Calu3 (cell line): Measurements from ENCODE around the gene ERCC1. TPM values are rescaled to one million over a fixed set of nuclear protein-coding genes. Genes with fewer than 3 reads are reported as not detected.

Experiments used
- BruUV-seq: library from RNA; stranded (reverse); fragments of 400-500 nt; replicated peaks from 2 replicates; lab custom pipeline; 2021; lab: Mats Ljungman, UMichigan
- CTCF ChIA-PET: fragments of 300-600 bp; sonication (Branson Sonifier 250); formaldehyde crosslinking; loops from one replicate; lab custom pipeline; 2022; ENCODE audit warnings: antibody characterized with exemption; lab: Charles Lee
- DNase-seq: peaks from one replicate; pipeline ENCODE4 v3.0.0; 2022
- H3K27ac Mint-ChIP-seq: one replicate; pipeline ENCODE4 v1.8.0; 2022; ENCODE audit warnings: mixed read lengths; ENCODE audit not compliant: unreplicated experiment
- H3K27me3 Mint-ChIP-seq: one replicate; pipeline ENCODE4 v1.8.0; 2022; ENCODE audit warnings: mixed read lengths; ENCODE audit not compliant: unreplicated experiment
- H3K36me3 Mint-ChIP-seq: one replicate; pipeline ENCODE4 v1.8.0; 2022; ENCODE audit warnings: mild to moderate bottlenecking, moderate library complexity, mixed read lengths; ENCODE audit not compliant: insufficient read depth, unreplicated experiment
- H3K4me1 Mint-ChIP-seq: one replicate; pipeline ENCODE4 v1.8.0; 2022; ENCODE audit warnings: mild to moderate bottlenecking, low read depth, mixed read lengths; ENCODE audit not compliant: unreplicated experiment
- H3K4me3 Mint-ChIP-seq: one replicate; pipeline ENCODE4 v1.8.0; 2022; ENCODE audit warnings: mild to moderate bottlenecking, low read depth, moderate library complexity, mixed read lengths; ENCODE audit not compliant: unreplicated experiment
- H3K9me3 Mint-ChIP-seq: one replicate; pipeline ENCODE4 v1.8.0; 2022; ENCODE audit warnings: low read depth, mixed read lengths; ENCODE audit not compliant: unreplicated experiment
- intact Hi-C: fragments of 100-400 bp; cut with micrococcal nuclease; formaldehyde crosslinking; loops from one replicate; pipeline ENCODE4 v1.10.0; 2022; ENCODE audit not compliant: unreplicated experiment
- total RNA-seq: library from RNA; stranded (reverse); gene quantifications from 2 replicates; pipeline ENCODE4 v1.2.3, GENCODE V29; 2022
- TF ChIP-seq, protein P1 (sequence below): fragments of 200-600 bp; IDR thresholded peaks from one replicate; pipeline ENCODE4 v1.8.0; 2022; ENCODE audit warnings: antibody characterized with exemption; ENCODE audit not compliant: unreplicated experiment

ERCC1 gene
- total RNA-seq, 1 experiment from 2014 or later: 55.7 TPM

DNA sequence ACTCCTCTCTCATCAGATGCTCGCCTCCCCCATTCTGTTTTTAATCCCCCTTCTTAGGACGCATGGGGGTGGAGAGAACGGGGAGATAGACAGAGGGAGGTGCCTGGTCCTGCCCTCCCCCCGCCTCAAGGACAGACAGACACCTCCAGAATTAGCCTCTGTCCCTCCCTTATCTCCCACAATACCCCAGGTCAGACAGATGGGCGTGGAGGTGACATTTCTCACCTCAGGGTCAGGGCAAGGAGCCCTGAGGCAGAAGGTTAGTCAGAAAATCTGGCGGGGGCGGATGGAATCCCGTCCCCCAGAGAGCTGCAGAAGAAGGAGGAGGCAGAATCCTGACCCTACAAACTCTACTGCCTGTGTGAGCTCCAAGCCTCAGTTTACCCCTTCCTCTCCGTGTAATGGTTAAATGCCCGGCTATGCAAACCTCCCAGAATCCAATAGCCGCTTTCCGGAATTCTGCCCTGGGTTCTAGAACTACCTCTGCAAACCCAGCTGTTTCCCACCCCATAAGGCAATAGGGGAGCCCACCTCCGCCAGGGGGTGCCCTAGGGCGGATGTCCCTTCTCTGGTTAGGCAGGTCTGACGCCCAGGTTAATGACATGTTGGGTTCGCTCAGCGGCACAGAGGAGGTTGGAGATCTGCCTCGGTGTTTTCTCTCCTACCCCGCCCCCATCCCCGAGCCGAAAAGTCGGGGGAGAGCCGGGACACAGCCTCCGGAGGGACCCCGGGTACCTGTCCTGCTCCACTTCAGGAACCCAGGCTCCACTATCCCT, 19.7 kb downstream of the ERCC1 start:
- DNase-seq: peak; percentile 97
- CTCF ChIA-PET: interaction anchor here (0.6 to 3.7 kb wide), 10 partner anchors 10 to 226 kb away, joined by 3 to 55 read pairs (median 7); partner anchors contain the start of genes BLOC1S3, ERCC1 and TRAPPC6A
- Mint-ChIP-seq H3K36me3 (peaks cover 78% of the 10 kb centered on the region), H3K9me3 (no peaks in the 10 kb centered on the region), H3K4me3 (peak overlapping the region; percentile 92), H3K27me3 (no peaks in the 10 kb centered on the region), H3K4me1 (peaks cover 26% of the 10 kb centered on the region), H3K27ac (peak overlapping the region; percentile 89)
- no TSS peak for BruUV-seq
- TF ChIP-seq, protein P1, sequence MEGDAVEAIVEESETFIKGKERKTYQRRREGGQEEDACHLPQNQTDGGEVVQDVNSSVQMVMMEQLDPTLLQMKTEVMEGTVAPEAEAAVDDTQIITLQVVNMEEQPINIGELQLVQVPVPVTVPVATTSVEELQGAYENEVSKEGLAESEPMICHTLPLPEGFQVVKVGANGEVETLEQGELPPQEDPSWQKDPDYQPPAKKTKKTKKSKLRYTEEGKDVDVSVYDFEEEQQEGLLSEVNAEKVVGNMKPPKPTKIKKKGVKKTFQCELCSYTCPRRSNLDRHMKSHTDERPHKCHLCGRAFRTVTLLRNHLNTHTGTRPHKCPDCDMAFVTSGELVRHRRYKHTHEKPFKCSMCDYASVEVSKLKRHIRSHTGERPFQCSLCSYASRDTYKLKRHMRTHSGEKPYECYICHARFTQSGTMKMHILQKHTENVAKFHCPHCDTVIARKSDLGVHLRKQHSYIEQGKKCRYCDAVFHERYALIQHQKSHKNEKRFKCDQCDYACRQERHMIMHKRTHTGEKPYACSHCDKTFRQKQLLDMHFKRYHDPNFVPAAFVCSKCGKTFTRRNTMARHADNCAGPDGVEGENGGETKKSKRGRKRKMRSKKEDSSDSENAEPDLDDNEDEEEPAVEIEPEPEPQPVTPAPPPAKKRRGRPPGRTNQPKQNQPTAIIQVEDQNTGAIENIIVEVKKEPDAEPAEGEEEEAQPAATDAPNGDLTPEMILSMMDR: peak; percentile 90
- intact Hi-C loops: loop anchor here (1.0 to 2.0 kb wide), 2 partner anchors 21 to 74 kb away; no protein-coding TSS in a partner anchor

DNA sequence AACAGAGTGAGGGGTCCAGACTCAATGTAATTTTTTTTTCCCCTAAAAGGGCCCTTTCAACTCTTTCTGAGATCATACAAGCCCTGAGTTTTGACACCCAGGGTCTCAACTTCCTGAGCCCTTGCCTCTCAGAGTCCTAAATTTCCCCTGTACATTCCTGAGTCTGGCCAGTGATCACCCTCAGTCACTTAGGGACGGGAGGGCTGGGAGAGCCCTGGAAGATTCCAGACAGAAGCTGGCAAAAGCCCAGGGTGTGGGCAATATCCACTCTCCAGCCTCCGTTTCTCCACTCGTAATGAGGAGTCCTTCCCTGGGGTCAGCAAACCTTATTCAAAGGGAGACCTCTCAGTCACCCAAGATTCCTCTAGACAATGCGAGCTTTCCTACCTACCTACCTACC, 20.4 kb downstream of the ERCC1 start:
- no TSS peak for BruUV-seq
- peak overlapping the region; percentile 92 for H3K4me3 Mint-ChIP-seq
- intact Hi-C loops: loop anchor here (1.0 kb wide), 1 partner anchor 75 kb away; no protein-coding TSS in a partner anchor
- H3K27me3 Mint-ChIP-seq: no peaks in the 10 kb centered on the region
- H3K27ac Mint-ChIP-seq: peak overlapping the region; percentile 89
- TF ChIP-seq, protein P1: no peak
- no peaks in the 10 kb centered on the region for H3K9me3 Mint-ChIP-seq
- peaks cover 19% of the 10 kb centered on the region for H3K4me1 Mint-ChIP-seq
- no peak for DNase-seq
- H3K36me3 Mint-ChIP-seq: peaks cover 79% of the 10 kb centered on the region
- CTCF ChIA-PET: interaction anchor here (0.6 to 3.7 kb wide), 9 partner anchors 10 to 239 kb away, joined by 3 to 55 read pairs (median 7); partner anchors contain the start of genes BLOC1S3, ERCC1 and TRAPPC6A

DNA sequence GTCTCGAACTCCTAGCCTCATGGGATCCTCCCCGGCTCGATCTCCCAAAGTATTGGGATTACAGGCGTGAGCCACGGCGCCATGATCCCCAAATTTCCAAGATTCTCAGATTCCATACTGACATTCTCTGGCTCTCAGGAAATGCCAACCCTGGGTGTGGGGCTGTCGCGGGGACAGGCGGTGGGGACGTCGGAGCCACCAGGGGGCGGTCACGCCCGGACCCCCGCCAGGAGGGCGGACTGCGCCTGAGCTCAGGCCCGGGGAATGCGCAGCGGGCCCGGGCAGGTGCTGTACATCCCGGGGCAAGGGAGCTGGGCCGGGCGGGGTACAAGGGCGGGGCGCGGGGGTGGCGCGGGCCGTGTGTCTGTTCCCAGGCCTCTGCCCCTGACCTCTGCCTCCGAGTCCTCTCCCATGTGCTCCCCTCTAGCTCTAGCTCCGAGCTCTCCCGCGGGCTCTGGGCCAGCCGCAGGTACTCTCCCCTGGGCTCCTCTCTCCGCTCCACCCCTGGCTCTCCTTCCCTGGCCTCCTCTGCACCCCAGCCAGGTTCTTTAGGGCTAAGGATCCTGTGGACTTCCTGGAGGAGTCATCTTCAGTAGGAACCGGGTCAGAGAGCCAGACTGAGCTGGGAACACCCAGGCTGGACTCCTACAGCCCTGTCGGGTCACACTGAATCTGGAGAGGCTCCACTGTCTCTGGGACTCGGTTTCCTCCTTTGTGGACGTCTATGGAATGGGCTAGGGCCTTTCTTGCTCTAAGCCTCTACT, 21.2 kb downstream of the ERCC1 start:
- BruUV-seq: no TSS peak
- H3K4me3 Mint-ChIP-seq: peak overlapping the region; percentile 92
- H3K27me3 Mint-ChIP-seq: no peaks in the 10 kb centered on the region
- no peaks in the 10 kb centered on the region for H3K9me3 Mint-ChIP-seq
- H3K4me1 Mint-ChIP-seq: peaks cover 15% of the 10 kb centered on the region
- peak; percentile 91 for DNase-seq
- CTCF ChIA-PET: interaction anchor here (0.5 to 3.7 kb wide), 19 partner anchors 9 to 492 kb away, joined by 3 to 55 read pairs (median 4); partner anchors contain the start of genes ERCC1 and FOSB
- H3K27ac Mint-ChIP-seq: peak overlapping the region; percentile 89
- intact Hi-C loops: loop anchor here (1.0 kb wide), 1 partner anchor 76 kb away; no protein-coding TSS in a partner anchor
- TF ChIP-seq, protein P1: peak; percentile 85
- H3K36me3 Mint-ChIP-seq: peaks cover 76% of the 10 kb centered on the region

DNA sequence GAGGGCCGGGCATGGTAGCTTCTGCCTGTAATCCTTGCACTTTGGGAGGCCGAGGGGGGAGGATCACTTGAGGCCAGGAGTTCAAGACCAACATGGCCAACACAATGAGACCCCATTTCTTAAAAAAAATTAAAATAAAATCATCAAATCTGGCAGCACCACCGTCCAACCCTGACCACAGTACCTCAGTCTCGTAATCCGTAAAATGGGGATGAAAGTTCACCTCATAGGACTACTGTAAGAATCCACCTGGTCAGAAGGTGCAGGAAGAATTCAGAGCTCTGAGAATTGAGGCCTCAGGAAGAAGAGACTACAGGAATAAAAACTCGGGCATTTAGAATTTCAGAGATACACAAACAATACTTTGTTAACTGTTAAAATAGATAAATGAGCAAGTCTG, 21.9 kb downstream of the ERCC1 start:
- TF ChIP-seq, protein P1: no peak
- Mint-ChIP-seq H3K9me3 (no peaks in the 10 kb centered on the region), H3K27me3 (no peaks in the 10 kb centered on the region), H3K4me1 (peaks cover 15% of the 10 kb centered on the region), H3K27ac (peak overlapping the region; percentile 89), H3K36me3 (peaks cover 74% of the 10 kb centered on the region), H3K4me3 (peak overlapping the region; percentile 92)
- DNase-seq: no peak
- CTCF ChIA-PET: interaction anchor here (0.6 to 3.7 kb wide), 14 partner anchors 8 to 276 kb away, joined by 3 to 55 read pairs (median 4); partner anchors contain the start of gene ERCC1
- intact Hi-C loops: no loop called here
- BruUV-seq: no TSS peak
